H1 (cell line): ENCODE data around the gene SOCS4. TPM values are rescaled to one million over a fixed set of nuclear protein-coding genes. Genes with fewer than 3 reads are reported as not detected.

Experiments used
- ASH2L ChIP-seq: fragments of 200-600, 300-600 bp; sonication (generic); IDR thresholded peaks from one replicate; pipeline ENCODE4 v1.7.1; 2017; ENCODE audit warnings: low read length
- ATF2 ChIP-seq: IDR thresholded peaks from 2 replicates; pipeline ENCODE4 v1.6.1; 2012; ENCODE audit warnings: low read length, inconsistent platforms
- ATF3 ChIP-seq: IDR thresholded peaks from 2 replicates; pipeline ENCODE4 v1.6.1; 2011; ENCODE audit warnings: low read depth, mild to moderate bottlenecking, low read length; ENCODE audit not compliant: insufficient read depth
- BCL11A ChIP-seq, 2 experiments: IDR thresholded peaks; one replicate each; pipeline ENCODE4 v1.6.1; 2011; ENCODE audit warnings: low read depth in 2 of 2, low read length in 2 of 2, mild to moderate bottlenecking in 2 of 2
- CTBP2 ChIP-seq: IDR thresholded peaks from 2 replicates; pipeline ENCODE4 v1.7.0; 2011; ENCODE audit warnings: borderline replicate concordance, mild to moderate bottlenecking, moderate library complexity, mixed read lengths, low read length; ENCODE audit not compliant: insufficient read depth, insufficient read length
- EZH2 ChIP-seq: fragments of 200-600 bp; sonication (generic); IDR thresholded peaks from 2 replicates; pipeline ENCODE4 v1.7.1; 2012; ENCODE audit warnings: low read depth, mild to moderate bottlenecking, moderate library complexity, low read length, inconsistent platforms; ENCODE audit not compliant: severe bottlenecking
- GTF2F1 ChIP-seq: IDR thresholded peaks from 2 replicates; pipeline ENCODE4 v1.6.1; 2012; ENCODE audit warnings: low read depth, low read length, improper control_type of control experiment, borderline replicate concordance
- MAFK ChIP-seq: IDR thresholded peaks from 2 replicates; pipeline ENCODE4 v1.6.1; 2012; ENCODE audit warnings: low read depth, mild to moderate bottlenecking, improper control_type of control experiment, low read length
- MAX ChIP-seq: IDR thresholded peaks from 2 replicates; pipeline ENCODE4 v1.6.1; 2012; ENCODE audit warnings: inconsistent platforms
- PHF8 ChIP-seq: fragments of 200-600 bp; sonication (generic); conservative IDR thresholded peaks from 2 replicates; pipeline ENCODE4 v1.7.1; 2012; ENCODE audit warnings: low read depth, mild to moderate bottlenecking, inconsistent platforms, low read length, moderate library complexity
- POLR2AphosphoS5 ChIP-seq: IDR thresholded peaks from 2 replicates; pipeline ENCODE4 v1.6.1; 2011; ENCODE audit warnings: low read depth, low read length
- RBBP5 ChIP-seq: IDR thresholded peaks from 2 replicates; pipeline ENCODE4 v1.7.1; 2012; ENCODE audit warnings: low read depth, mild to moderate bottlenecking, inconsistent platforms, low read length, moderate library complexity, borderline replicate concordance
- RNF2 ChIP-seq: fragments of 200-900, 300-1000 bp; sonication (generic); IDR thresholded peaks from 2 replicates; pipeline ENCODE4 v1.7.1; 2016; ENCODE audit warnings: borderline replicate concordance, low read depth, mild to moderate bottlenecking, antibody characterized with exemption, low read length; ENCODE audit not compliant: poor library complexity, severe bottlenecking; ENCODE audit errors: missing control alignments
- SIN3A ChIP-seq, 2 experiments: IDR thresholded peaks in 1 of 2; conservative IDR thresholded peaks in 1 of 2; 2 replicates each; pipeline ENCODE4 v1.6.1; 2011 to 2012; ENCODE audit warnings: low read length in 2 of 2, improper control_type of control experiment in 1 of 2, low read depth in 1 of 2, mild to moderate bottlenecking in 1 of 2
- SIRT6 ChIP-seq: IDR thresholded peaks from one replicate; pipeline ENCODE4 v1.7.1; 2012; ENCODE audit warnings: low read length, inconsistent platforms
- SRF ChIP-seq: IDR thresholded peaks from 2 replicates; pipeline ENCODE4 v1.6.1; 2011; ENCODE audit warnings: mild to moderate bottlenecking, low read depth, low read length, moderate library complexity
- TAF1 ChIP-seq: IDR thresholded peaks from 2 replicates; pipeline ENCODE4 v1.6.1; 2011; ENCODE audit warnings: mild to moderate bottlenecking, low read depth, low read length
- TAF7 ChIP-seq: optimal IDR thresholded peaks from 2 replicates; pipeline ENCODE3; 2011; ENCODE audit warnings: low read depth, mild to moderate bottlenecking, inconsistent platforms, low read length, moderate library complexity, borderline replicate concordance
- TCF12 ChIP-seq: IDR thresholded peaks from 2 replicates; pipeline ENCODE4 v1.6.1; 2011; ENCODE audit warnings: low read depth, mild to moderate bottlenecking, low read length
- TEAD4 ChIP-seq: IDR thresholded peaks from 2 replicates; pipeline ENCODE4 v1.6.1; 2012; ENCODE audit warnings: low read depth, low read length, inconsistent platforms, mixed read lengths
- polyA plus RNA-seq, 7 experiments: library from polyadenylated mRNA; depleted of rRNA in 3 of 7; stranded (reverse) in 5 of 7; unstranded in 2 of 7; fragments of >200 nt in 5 of 7; fragments of 200-250 nt in 2 of 7; gene quantifications; 1 replicate in 5 of 7; 2 replicates in 1 of 7; 4 replicates in 1 of 7; pipeline versions ENCODE4 v1.2.1 to v1.2.3, GENCODE V29; 2011 to 2013; ENCODE audit warnings: missing spikeins in 2 of 7, mixed read lengths in 2 of 7
- total RNA-seq: library from RNA; stranded (reverse); fragmentation: NEBNext Ultra II Directional; extraction: Animal tissue kit (Norgen Biotek cat#: 25700); gene quantifications from 2 replicates; pipeline ENCODE4 v1.2.1, GENCODE V29; 2021

Gene SOCS4
- total and polyA plus RNA-seq, 2 of the 8 experiments (the other 6 are each of a cell fraction or from before 2014, with no cell fraction given) = 5.5 to 31.5 TPM

GRCh38 chr14:55051423-55052268, 24.6 kb downstream of the SOCS4 start, which contains the start of gene MAPK1IP1L (continued):
- TF ChIP-seq RNF2 (no peak), EZH2 (no peak), POLR2AphosphoS5 (peak; percentile 99), TAF1 (peak; percentile 95), SIRT6 (no peak), TEAD4 (no peak; the same call in 1 of the 2 replicates), BCL11A (IDR thresholded peaks at IDR 0.05; ENCODE audit: low read depth in 2 of 2, low read length in 2 of 2) (no peak), MAX (peak; percentile 76), SRF (0 out of 2 replicates have a peak, but pooled peaks have one; percentile 15), TAF7 (peak; percentile 83), ASH2L (peak; percentile 99), TCF12 (peak; percentile 91; the same call in 1 of the 2 replicates), SIN3A (conservative IDR thresholded peaks at IDR 0.05 in 1 of 2, IDR thresholded peaks at IDR 0.05 in 1 of 2; ENCODE audit: low read depth in 1 of 2, low read length in 2 of 2) (peak in 1 of 2 experiments; percentile 84; a peak in 1 of 4 replicates), ATF2 (no peak; the same call in 1 of the 2 replicates), CTBP2 (peak; percentile 46), RBBP5 (peak; percentile 84), MAFK (no peak), PHF8 (peak; percentile 100), ATF3 (no peak), GTF2F1 (no peak; the same call in 1 of the 2 replicates)
